Measurements from ENCODE around the gene ADO.

- no peak for TF ChIP-seq CTCF (IDR thresholded peaks at IDR 0.05)
- TF ChIP-seq POLR2AphosphoS5 (IDR thresholded peaks at IDR 0.05), result no peak
Measured at GRCh38 chr10:62814756-62815380, 10.3 kb downstream of the ADO start.
